ENCODE measurements around the gene TYMP. TPM values are rescaled to one million over a fixed set of nuclear protein-coding genes. Genes with fewer than 3 reads are reported as not detected.

The TYMP gene
- total and polyA plus RNA-seq, 2 of the 8 experiments (the other 6 are each of a cell fraction or from before 2014, with no cell fraction given): 0.43 to 0.48 TPM

DNA sequence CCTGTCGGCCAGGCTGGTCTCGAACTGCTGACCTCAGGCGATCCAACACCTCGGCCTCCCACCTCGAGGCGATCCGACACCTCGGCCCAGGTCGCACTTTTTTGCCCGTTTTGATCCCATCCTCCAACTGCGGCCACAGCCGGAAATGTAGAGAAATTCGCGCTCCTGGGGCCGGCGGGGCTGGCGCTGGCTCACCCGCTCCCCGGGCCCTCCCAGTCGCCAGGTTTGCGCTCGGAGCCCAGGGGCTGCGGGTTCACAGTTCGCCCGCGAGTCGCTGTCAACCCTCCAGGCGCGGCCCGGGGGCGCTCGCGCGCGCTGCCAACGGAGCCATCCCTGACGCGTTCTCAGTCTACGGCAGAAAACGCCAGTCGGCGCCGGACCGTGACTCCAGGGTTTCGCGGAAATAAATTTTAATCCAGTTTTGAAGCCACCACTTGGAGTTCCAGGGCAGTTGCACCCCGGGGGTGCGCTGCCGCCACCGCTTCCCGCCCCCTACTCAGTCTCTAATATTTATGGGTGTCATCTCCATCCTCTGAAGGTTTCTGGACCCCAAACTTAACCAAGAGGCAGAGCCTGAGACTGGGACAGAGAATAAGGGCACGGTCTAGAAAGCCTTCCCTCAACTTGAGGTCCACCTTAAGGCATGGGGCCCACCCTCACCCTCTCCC is 14.4 kb upstream of the TYMP start:
- H2AFZ ChIP-seq (ENCODE audit: low read length): no peak overlapping the region
- H3K14ac ChIP-seq (ENCODE audit: insufficient read length): no peak overlapping the region
- ChIA-PET POLR2A (ENCODE audit: partially characterized antibody) (no interaction called here), CTCF (ENCODE audit: partially characterized antibody) (interaction anchor here (0.8 to 1.5 kb wide), 4 partner anchors 8 to 150 kb away, joined by 3 to 9 read pairs (median 4); partner anchors contain the start of gene SCO2)
- H2BK12ac ChIP-seq (ENCODE audit: low read depth, low read length): peak overlapping the region; percentile 17; the same call in 1 of the 2 replicates
- H2BK15ac ChIP-seq (ENCODE audit: low read length): peak overlapping the region; percentile 31; the same call in 1 of the 2 replicates
- H2BK20ac ChIP-seq (ENCODE audit: low read length): no peak overlapping the region
- FAIRE-seq (no peak), DNase-seq (ENCODE audit: low read depth in 1 of 2, low spot score in 2 of 2) (peak in 1 of 2 experiments; percentile 95)
- H2BK5ac ChIP-seq (ENCODE audit: low read depth, low read length): no peak overlapping the region
- H3K27me3 ChIP-seq (replicated peaks in 1 of 4; ENCODE audit: control insufficient read depth in 3 of 4, extremely low read depth in 1 of 4, insufficient read depth in 3 of 4, low read length in 3 of 4): peaks cover 0 to 13% (median 6%) of the 10 kb centered on the region in 4 experiments; a peak in 5 of 7 replicates
- no peaks in the 10 kb centered on the region for H3K23me2 ChIP-seq (ENCODE audit: low read depth, low read length)
- H3K79me1 ChIP-seq (ENCODE audit: low read depth, low read length): no peaks in the 10 kb centered on the region
- H3K4me3 ChIP-seq (ENCODE audit: extremely low read depth in 1 of 4, insufficient read depth in 2 of 4, low read depth in 3 of 4, low read length in 4 of 4): peak overlapping the region in 3 of 4 experiments; percentile 9 to 35 (median 14); a peak in 3 of 8 replicates
- H3K4me2 ChIP-seq (ENCODE audit: insufficient read depth in 1 of 2, low read depth in 2 of 2, low read length in 2 of 2): peak overlapping the region; percentile 13 to 41; a peak in 3 of 4 replicates
- peaks cover 0 to 5% (median 1%) of the 10 kb centered on the region in 4 experiments; a peak in 2 of 7 replicates for H3K4me1 ChIP-seq (replicated peaks in 1 of 4; ENCODE audit: control insufficient read depth in 3 of 4, insufficient read depth in 4 of 4, low read length in 3 of 4)
- no peak overlapping the region; the same call in none of the 2 replicates for H4K8ac ChIP-seq (ENCODE audit: extremely low read depth, insufficient read depth, low read length)
- no peak overlapping the region for H3K18ac ChIP-seq (ENCODE audit: extremely low read depth, low read length)
- H3K23ac ChIP-seq (ENCODE audit: insufficient read length): no peak overlapping the region
- H3K4ac ChIP-seq (replicated peaks; ENCODE audit: insufficient read length, low read depth, low read length): no peak overlapping the region
- no peaks in the 10 kb centered on the region for H3K36me3 ChIP-seq (ENCODE audit: control insufficient read depth in 2 of 4, insufficient read depth in 4 of 4, low read length in 3 of 4)
- no peak overlapping the region for H2BK120ac ChIP-seq (replicated peaks; ENCODE audit: low read depth, low read length)
- H4K20me1 ChIP-seq (replicated peaks in 1 of 2; ENCODE audit: control insufficient read depth in 1 of 2, insufficient read depth in 2 of 2, low read length in 2 of 2): no peaks in the 10 kb centered on the region
- H3K9ac ChIP-seq (replicated peaks in 1 of 4; ENCODE audit: extremely low read depth in 1 of 4, low read depth in 3 of 4, low read length in 3 of 4): no peak overlapping the region
- H3K79me2 ChIP-seq (ENCODE audit: control insufficient read depth in 1 of 2, insufficient read depth in 2 of 2, low read length in 2 of 2): no peaks in the 10 kb centered on the region
- 17% methylated on average over 44 of the region's 52 CpGs; no CpG with 5 or more reads in 1 of the 2 experiments for WGBS, 2 experiments (ENCODE audit: extremely low coverage in 1 of 2, insufficient coverage in 1 of 2, insufficient read length in 1 of 2, insufficient replicate concordance in 2 of 2, low coverage in 1 of 2, low lambda C conversion rate in 2 of 2, missing lambda C conversion rate in 1 of 2)
- peak overlapping the region; percentile 30 for H4K5ac ChIP-seq (ENCODE audit: insufficient read length, low read depth, low read length)
- no peak overlapping the region for H2AK5ac ChIP-seq (ENCODE audit: low read depth, low read length)
- no peaks in the 10 kb centered on the region for H3K9me3 ChIP-seq (ENCODE audit: insufficient read depth in 2 of 2, low read depth in 1 of 2, low read length in 1 of 2)
- H3K56ac ChIP-seq (replicated peaks; ENCODE audit: insufficient read length, low read depth, low read length): no peak overlapping the region
- H4K91ac ChIP-seq (replicated peaks; ENCODE audit: insufficient read length, low read length): no peak overlapping the region
- no peak overlapping the region for H3K27ac ChIP-seq (ENCODE audit: low read depth, low read length)
- TF ChIP-seq SIX5 (IDR thresholded peaks at IDR 0.05; ENCODE audit: low read depth, low read length): no peak
- TF ChIP-seq POLR2AphosphoS5 (IDR thresholded peaks at IDR 0.05; ENCODE audit: low read depth, low read length): no peak
- no peak for TF ChIP-seq TEAD4 (IDR thresholded peaks at IDR 0.05; ENCODE audit: low read depth, low read length)
- no peak for TF ChIP-seq SAP30 (IDR thresholded peaks at IDR 0.05; ENCODE audit: insufficient read depth, insufficient replicate concordance, low read length)
- peak; percentile 75 for TF ChIP-seq CREB1 (IDR thresholded peaks at IDR 0.05)
- no peak for TF ChIP-seq FOSL1 (IDR thresholded peaks at IDR 0.05; ENCODE audit: insufficient read depth, low read depth, low read length)
- TF ChIP-seq CBX5 (IDR thresholded peaks at IDR 0.05; ENCODE audit: low read depth, low read length): no peak
- no peak for TF ChIP-seq SP1 (IDR thresholded peaks at IDR 0.05; ENCODE audit: low read depth, low read length)
- TF ChIP-seq, protein P1, sequence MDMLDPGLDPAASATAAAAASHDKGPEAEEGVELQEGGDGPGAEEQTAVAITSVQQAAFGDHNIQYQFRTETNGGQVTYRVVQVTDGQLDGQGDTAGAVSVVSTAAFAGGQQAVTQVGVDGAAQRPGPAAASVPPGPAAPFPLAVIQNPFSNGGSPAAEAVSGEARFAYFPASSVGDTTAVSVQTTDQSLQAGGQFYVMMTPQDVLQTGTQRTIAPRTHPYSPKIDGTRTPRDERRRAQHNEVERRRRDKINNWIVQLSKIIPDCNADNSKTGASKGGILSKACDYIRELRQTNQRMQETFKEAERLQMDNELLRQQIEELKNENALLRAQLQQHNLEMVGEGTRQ (IDR thresholded peaks at IDR 0.05; ENCODE audit: low read length): no peak
- TF ChIP-seq RXRA (IDR thresholded peaks at IDR 0.05; ENCODE audit: insufficient read depth, low read depth, low read length): no peak
- TF ChIP-seq KDM5A (IDR thresholded peaks at IDR 0.05; ENCODE audit: low read length): no peak
- TF ChIP-seq SUZ12 (IDR thresholded peaks at IDR 0.05; ENCODE audit: low read length): no peak
